ENCODE results near the gene SPON1.

GRCh38 chr11:14266622-14267021 lies 304.1 kb downstream of the SPON1 start:
- TF ChIP-seq CTCF (IDR thresholded peaks at IDR 0.05) = no peak
- no peak for TF ChIP-seq POLR2A (IDR thresholded peaks at IDR 0.05)
